Hematopoietic multipotent progenitor cell treated with erythropoietin and hydrocortisone succinate and interleukin-3 and kit ligand, for 4 days (in vitro differentiated cells): ENCODE measurements around the gene KRTAP5-10.
"Not testable (repeated sequence)": the region's sequence is repeated elsewhere in the genome, so short reads cannot be mapped to it uniquely, and the experiment has no call there.

Source experiments
- DNase-seq: peaks from one replicate; pipeline ENCODE4 v3.0.0-alpha.2; 2015

Gene KRTAP5-10

GRCh38 chr11:71542879-71543777, 22.2 kb upstream of the KRTAP5-10 start:
- DNase-seq, result no peak

GRCh38 chr11:71543866-71544265, 21.5 kb upstream of the KRTAP5-10 start:
- peak; percentile 81 for DNase-seq

- DNase-seq, result no peak
Measured at GRCh38 chr11:71544525-71545214, 20.7 kb upstream of the KRTAP5-10 start.

GRCh38 chr11:71545405-71545966, 19.9 kb upstream of the KRTAP5-10 start:
- no peak for DNase-seq

- no peak for DNase-seq
Measured at GRCh38 chr11:71548120-71548519, 17.2 kb upstream of the KRTAP5-10 start, which contains the start of gene KRTAP5-9. TSS of gene KRTAP5-9 (plus strand) at chr11:71548420. CDS start at chr11:71548658, 238 bp downstream.

- DNase-seq, result peak; percentile 27
Measured at GRCh38 chr11:71548716-71549151, 16.6 kb upstream of the KRTAP5-10 start.

- peak; percentile 62 for DNase-seq
Measured at GRCh38 chr11:71551711-71552110, 13.7 kb upstream of the KRTAP5-10 start.

GRCh38 chr11:71554996-71555395, 10.4 kb upstream of the KRTAP5-10 start:
- DNase-seq, result no peak

GRCh38 chr11:71555508-71555907, 9.9 kb upstream of the KRTAP5-10 start:
- no peak for DNase-seq

- DNase-seq, result no peak
Measured at GRCh38 chr11:71556018-71556417, 9.3 kb upstream of the KRTAP5-10 start.

- no peak for DNase-seq
Measured at GRCh38 chr11:71557257-71557656, 8.1 kb upstream of the KRTAP5-10 start.

- no peak for DNase-seq
Measured at GRCh38 chr11:71558996-71559395, 6.4 kb upstream of the KRTAP5-10 start.

GRCh38 chr11:71562120-71562519, 3.2 kb upstream of the KRTAP5-10 start:
- DNase-seq, result no peak

GRCh38 chr11:71563406-71563805, 2.0 kb upstream of the KRTAP5-10 start:
- DNase-seq, result peak; percentile 79

- no peak for DNase-seq
Measured at GRCh38 chr11:71564430-71564829, 933 bp upstream of the KRTAP5-10 start.

GRCh38 chr11:71566081-71566620, 788 bp downstream of the KRTAP5-10 start:
- no peak for DNase-seq

GRCh38 chr11:71566626-71567599, 1.6 kb downstream of the KRTAP5-10 start:
- DNase-seq, result not testable (repeated sequence)

- DNase-seq, result not testable (repeated sequence)
Measured at GRCh38 chr11:71567633-71568032, 2.3 kb downstream of the KRTAP5-10 start.

GRCh38 chr11:71568704-71569349, 3.5 kb downstream of the KRTAP5-10 start:
- no peak for DNase-seq

- not testable (repeated sequence) for DNase-seq
Measured at GRCh38 chr11:71571101-71571850, 5.9 kb downstream of the KRTAP5-10 start.

GRCh38 chr11:71572811-71573210, 7.4 kb downstream of the KRTAP5-10 start:
- no peak for DNase-seq
